ENCODE data around the gene CHST8.
A peak's percentile ranks its signal among the peaks of the same experiment; 100 is the strongest.

Gene CHST8

GRCh38 chr19:33675501-33676124 is 53.9 kb downstream of the CHST8 start:
- no peak for DNase-seq

- DNase-seq: no peak
Measured at GRCh38 chr19:33676999-33677665, 55.4 kb downstream of the CHST8 start.

GRCh38 chr19:33677745-33678426 is 56.1 kb downstream of the CHST8 start:
- DNase-seq: no peak

GRCh38 chr19:33678796-33679585 is 57.2 kb downstream of the CHST8 start:
- peak in 1 of 2 experiments; percentile 56 for DNase-seq

GRCh38 chr19:33679696-33680095 is 57.9 kb downstream of the CHST8 start:
- DNase-seq: no peak

GRCh38 chr19:33681081-33681680 is 59.4 kb downstream of the CHST8 start:
- DNase-seq: no peak

- no peak for DNase-seq
Measured at GRCh38 chr19:33683881-33684537, 62.3 kb downstream of the CHST8 start.

- DNase-seq: no peak
Measured at GRCh38 chr19:33684538-33685232, 62.9 kb downstream of the CHST8 start.

GRCh38 chr19:33685541-33685940 is 63.8 kb downstream of the CHST8 start:
- DNase-seq: no peak

- DNase-seq: no peak
Measured at GRCh38 chr19:33686262-33686661, 64.5 kb downstream of the CHST8 start.

- no peak for DNase-seq
Measured at GRCh38 chr19:33686687-33687480, 65.1 kb downstream of the CHST8 start.

GRCh38 chr19:33687481-33688170 is 65.9 kb downstream of the CHST8 start:
- no peak for DNase-seq

GRCh38 chr19:33688171-33688992 is 66.6 kb downstream of the CHST8 start:
- no peak for DNase-seq

- DNase-seq: no peak
Measured at GRCh38 chr19:33689138-33689746, 67.5 kb downstream of the CHST8 start.

- no peak for DNase-seq
Measured at GRCh38 chr19:33689868-33690267, 68.1 kb downstream of the CHST8 start.

GRCh38 chr19:33690378-33691029 is 68.8 kb downstream of the CHST8 start:
- DNase-seq: no peak

- DNase-seq: no peak
Measured at GRCh38 chr19:33691030-33691427, 69.3 kb downstream of the CHST8 start.

- no peak for DNase-seq
Measured at GRCh38 chr19:33691736-33692135, 70.0 kb downstream of the CHST8 start.

Data from NCI-H446 (cell line).